Fibroblast of peridontal ligament (primary cell): Measurements from ENCODE around the gene CCNYL1.

Source experiments
- DNase-seq: peaks from one replicate; pipeline ENCODE4 v3.0.0-alpha.2; 2010; ENCODE audit errors: extremely low read depth

The CCNYL1 gene

GRCh38 chr2:207791579-207792243 lies 80.3 kb downstream of the CCNYL1 start:
- DNase-seq, result no peak

GRCh38 chr2:207792244-207792785 lies 80.9 kb downstream of the CCNYL1 start:
- DNase-seq, result peak; percentile 49

GRCh38 chr2:207796585-207797350 lies 85.3 kb downstream of the CCNYL1 start:
- peak; percentile 34 for DNase-seq

GRCh38 chr2:207801259-207801658 lies 89.8 kb downstream of the CCNYL1 start:
- no peak for DNase-seq

GRCh38 chr2:207802650-207803049 lies 91.2 kb downstream of the CCNYL1 start:
- no peak for DNase-seq
